ACC112 (cell line): ENCODE results near the gene IMMP2L.

Experiments
- H2AFZ ChIP-seq: fragments of 200-600 bp; sonication (generic); one replicate; pipeline ENCODE4 v1.6.0; 2017; ENCODE audit warnings: antibody characterized with exemption, low read length; ENCODE audit not compliant: unreplicated experiment
- H3K27ac ChIP-seq: fragments of 200-600 bp; sonication (generic); 2 replicates; pipeline ENCODE4 v1.5.1; 2014; ENCODE audit warnings: low read depth, mild to moderate bottlenecking, antibody characterized with exemption, low read length, moderate library complexity
- H3K27me3 ChIP-seq: fragments of 200-600 bp; sonication (generic); 2 replicates; pipeline ENCODE4 v1.6.1; 2014; ENCODE audit warnings: mild to moderate bottlenecking, antibody characterized with exemption, low read length, moderate library complexity, mixed read lengths; ENCODE audit not compliant: insufficient read depth
- H3K36me3 ChIP-seq: fragments of 200-600 bp; sonication (generic); 2 replicates; pipeline ENCODE4 v1.6.1; 2016; ENCODE audit warnings: mild to moderate bottlenecking, antibody characterized with exemption, low read length, moderate library complexity, mixed read lengths; ENCODE audit not compliant: insufficient read depth
- H3K4me1 ChIP-seq: fragments of 200-600 bp; sonication (generic); one replicate; pipeline ENCODE4 v1.6.1; 2016; ENCODE audit warnings: low read length, mixed read lengths; ENCODE audit not compliant: insufficient read depth, unreplicated experiment, control insufficient read depth
- H3K4me3 ChIP-seq: fragments of 200-600 bp; sonication (generic); 2 replicates; pipeline ENCODE4 v1.5.1; 2014; ENCODE audit warnings: mild to moderate bottlenecking, low read depth, low read length
- H3K79me2 ChIP-seq: fragments of 200-600 bp; sonication (generic); one replicate; pipeline ENCODE4 v1.6.0; 2016; ENCODE audit warnings: low read length; ENCODE audit not compliant: control insufficient read depth, unreplicated experiment, insufficient read depth

The IMMP2L gene

DNA sequence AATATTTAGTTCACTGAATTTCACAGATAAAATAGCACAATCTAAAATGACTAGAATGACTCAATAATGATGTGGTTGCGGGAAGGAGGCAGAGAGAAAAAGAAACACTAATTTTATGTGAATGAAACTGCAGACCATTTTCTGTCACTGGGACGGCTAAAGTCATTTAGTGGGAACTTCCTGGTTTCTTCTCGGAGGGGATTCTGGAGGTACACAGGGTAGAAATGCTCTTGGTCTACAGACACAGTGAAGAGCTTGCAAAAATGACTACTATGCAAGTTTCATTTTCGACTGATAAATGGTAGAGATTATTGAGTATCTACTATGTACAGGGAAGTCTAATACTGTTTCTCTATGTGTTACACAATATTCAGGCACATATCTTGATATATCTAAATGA, 534.9 kb downstream of the IMMP2L start:
- Histone ChIP-seq H3K4me3 (no peak overlapping the region), H3K27ac (no peak overlapping the region), H3K79me2 (no peaks in the 10 kb centered on the region), H3K36me3 (no peaks in the 10 kb centered on the region), H2AFZ (no peak overlapping the region), H3K4me1 (peaks cover 25% of the 10 kb centered on the region), H3K27me3 (no peaks in the 10 kb centered on the region)

DNA sequence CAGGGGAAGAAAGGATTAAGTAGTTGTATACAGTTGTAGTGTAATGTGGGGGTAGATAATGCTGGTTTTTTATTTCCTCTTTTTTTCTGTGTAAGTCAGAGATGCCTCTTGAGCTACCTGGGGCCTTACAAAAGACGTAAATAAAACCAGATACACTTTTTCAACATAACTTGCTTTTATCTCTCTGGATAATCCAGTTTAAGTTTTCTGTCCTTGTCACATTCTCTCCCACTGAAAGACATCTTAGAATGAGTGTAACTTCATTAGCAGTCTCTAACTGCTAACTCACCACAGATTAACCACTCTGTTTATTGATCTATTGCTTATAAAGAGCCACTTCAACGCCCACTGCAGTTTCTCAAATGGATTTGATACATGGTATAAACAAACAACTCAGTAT, 535.5 kb downstream of the IMMP2L start:
- Histone ChIP-seq H3K36me3 (no peaks in the 10 kb centered on the region), H3K4me3 (no peak overlapping the region), H3K27me3 (no peaks in the 10 kb centered on the region), H3K79me2 (no peaks in the 10 kb centered on the region), H2AFZ (no peak overlapping the region), H3K27ac (no peak overlapping the region), H3K4me1 (peaks cover 25% of the 10 kb centered on the region)

DNA sequence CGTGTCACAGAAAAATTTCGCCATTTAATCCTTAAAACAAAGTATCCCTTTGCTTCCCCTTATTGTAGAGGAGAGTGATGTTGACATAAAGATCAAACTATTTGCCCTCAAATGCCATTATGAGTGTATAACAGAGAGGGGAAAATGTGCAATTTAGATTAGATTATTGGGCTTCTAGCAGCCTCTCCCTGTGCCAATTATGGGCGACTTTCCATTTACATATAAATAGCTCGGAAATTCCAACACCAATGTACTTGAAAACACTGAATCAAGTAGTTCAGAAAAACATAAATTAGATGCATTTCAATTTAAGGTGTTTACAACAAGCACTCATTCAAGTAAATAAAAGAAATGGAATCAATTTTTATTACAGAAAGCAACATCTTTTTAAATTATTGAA, 535.9 kb downstream of the IMMP2L start:
- H3K4me1 ChIP-seq: peaks cover 25% of the 10 kb centered on the region
- H3K4me3 ChIP-seq: no peak overlapping the region
- no peaks in the 10 kb centered on the region for H3K79me2 ChIP-seq
- H3K36me3 ChIP-seq: no peaks in the 10 kb centered on the region
- H2AFZ ChIP-seq: no peak overlapping the region
- no peaks in the 10 kb centered on the region for H3K27me3 ChIP-seq
- H3K27ac ChIP-seq: no peak overlapping the region

GRCh38 chr7:111025006-111025405, 537.3 kb downstream of the IMMP2L start:
- Histone ChIP-seq H3K27me3 (no peaks in the 10 kb centered on the region), H2AFZ (no peak overlapping the region), H3K79me2 (no peaks in the 10 kb centered on the region), H3K27ac (no peak overlapping the region), H3K36me3 (no peaks in the 10 kb centered on the region), H3K4me3 (no peak overlapping the region), H3K4me1 (peaks cover 19% of the 10 kb centered on the region)

- H3K27me3 ChIP-seq: no peaks in the 10 kb centered on the region
- H3K79me2 ChIP-seq: no peaks in the 10 kb centered on the region
- no peaks in the 10 kb centered on the region for H3K4me1 ChIP-seq
- no peak overlapping the region for H2AFZ ChIP-seq
- no peaks in the 10 kb centered on the region for H3K36me3 ChIP-seq
- no peak overlapping the region for H3K4me3 ChIP-seq
- H3K27ac ChIP-seq: no peak overlapping the region
Observed at GRCh38 chr7:111018960-111019736, 543.1 kb downstream of the IMMP2L start.

- Histone ChIP-seq H3K36me3 (no peaks in the 10 kb centered on the region), H3K27me3 (no peaks in the 10 kb centered on the region), H3K27ac (no peak overlapping the region), H3K4me3 (no peak overlapping the region), H3K79me2 (no peaks in the 10 kb centered on the region), H2AFZ (no peak overlapping the region), H3K4me1 (no peaks in the 10 kb centered on the region)
Observed at GRCh38 chr7:111018447-111018846, 543.8 kb downstream of the IMMP2L start.

DNA sequence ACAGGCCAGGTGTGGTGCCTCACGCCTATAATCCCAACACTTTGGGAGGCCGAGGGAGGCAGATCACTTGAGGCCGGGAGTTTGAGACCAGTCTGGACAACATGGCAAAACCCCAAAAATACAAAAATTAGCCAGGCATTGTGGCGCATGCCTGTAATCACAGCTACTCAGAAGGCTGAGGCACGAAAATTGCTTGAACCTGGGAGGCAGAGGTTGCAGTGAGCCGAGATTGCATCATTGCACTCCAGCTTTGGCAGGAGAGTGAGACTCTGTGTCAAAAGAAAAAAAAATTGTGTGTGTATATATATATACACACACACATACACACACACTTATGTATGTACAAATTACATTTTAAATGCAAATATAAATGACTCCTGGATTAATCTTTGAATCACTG, 548.2 kb downstream of the IMMP2L start:
- H3K4me1 ChIP-seq: peaks cover 14% of the 10 kb centered on the region
- no peaks in the 10 kb centered on the region for H3K27me3 ChIP-seq
- H3K27ac ChIP-seq: no peak overlapping the region
- no peaks in the 10 kb centered on the region for H3K36me3 ChIP-seq
- H3K79me2 ChIP-seq: no peaks in the 10 kb centered on the region
- no peak overlapping the region for H2AFZ ChIP-seq
- no peak overlapping the region for H3K4me3 ChIP-seq

DNA sequence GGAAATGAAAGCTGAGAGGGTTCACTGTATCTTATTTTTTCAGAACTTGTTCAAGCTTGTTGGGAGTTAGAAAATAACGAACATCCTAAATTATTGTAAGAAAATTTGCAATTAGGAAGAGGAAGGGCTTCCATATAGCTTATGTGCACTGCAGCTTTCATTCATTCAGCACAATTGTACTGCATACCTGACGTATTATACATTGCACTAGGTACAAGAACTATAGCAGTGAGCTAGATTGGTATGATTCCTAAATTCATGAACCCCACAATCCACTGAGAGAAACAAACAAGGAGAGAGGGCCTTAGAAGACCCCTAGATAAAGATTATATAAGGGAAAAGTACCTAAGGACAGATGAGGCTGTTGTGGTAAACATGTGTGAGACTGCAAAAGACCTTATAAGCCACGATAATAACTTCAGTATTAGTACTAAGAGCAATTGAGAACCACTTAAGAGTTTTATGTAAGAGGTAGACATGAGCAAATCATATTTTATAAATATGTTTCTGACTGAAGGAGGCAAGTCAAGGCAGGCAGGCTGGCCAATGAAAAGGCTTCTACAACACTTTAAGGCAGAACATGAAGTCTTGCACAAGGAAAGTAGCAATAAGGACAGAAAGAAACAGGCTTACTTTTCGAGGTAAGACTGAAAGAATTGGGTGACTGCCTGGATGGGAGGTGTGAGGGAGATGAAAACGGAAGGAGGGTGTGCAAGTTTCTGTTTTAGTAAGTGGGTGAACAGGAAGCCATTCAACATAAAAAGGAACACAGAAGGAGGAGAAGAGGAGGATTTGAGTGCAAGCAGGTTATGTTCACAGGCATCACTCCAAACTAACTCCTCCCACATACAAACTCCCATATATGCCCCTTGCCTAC, 549.3 kb downstream of the IMMP2L start:
- no peak overlapping the region for H3K27ac ChIP-seq

DNA sequence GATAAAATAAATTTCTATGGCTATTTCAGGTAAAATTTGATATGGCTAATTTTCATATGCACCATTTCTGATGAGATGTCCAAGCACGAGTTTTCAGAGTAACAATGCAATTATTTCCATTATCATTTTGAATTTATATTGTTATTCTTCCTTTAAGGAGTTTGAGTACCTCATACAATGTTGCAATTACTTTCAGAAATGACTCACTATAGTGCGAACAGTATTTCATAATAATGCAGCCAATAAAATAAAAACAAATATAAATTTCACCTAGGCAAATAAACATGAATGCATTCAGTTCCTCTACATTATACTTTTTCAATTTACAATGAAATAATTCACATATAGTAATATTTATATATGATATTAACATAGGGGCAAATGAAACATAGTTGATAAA, 550.1 kb downstream of the IMMP2L start:
- H3K36me3 ChIP-seq: no peaks in the 10 kb centered on the region
- no peak overlapping the region for H2AFZ ChIP-seq
- no peak overlapping the region for H3K4me3 ChIP-seq
- H3K79me2 ChIP-seq: no peaks in the 10 kb centered on the region
- H3K4me1 ChIP-seq: peaks cover 14% of the 10 kb centered on the region
- H3K27me3 ChIP-seq: no peaks in the 10 kb centered on the region
- H3K27ac ChIP-seq: no peak overlapping the region

More for the DNA sequence above, 549.3 kb downstream of the IMMP2L start:
- H3K36me3 ChIP-seq: no peaks in the 10 kb centered on the region
- H3K4me3 ChIP-seq: no peak overlapping the region
- H3K79me2 ChIP-seq: no peaks in the 10 kb centered on the region
- H2AFZ ChIP-seq: no peak overlapping the region
- peaks cover 14% of the 10 kb centered on the region for H3K4me1 ChIP-seq
- H3K27me3 ChIP-seq: no peaks in the 10 kb centered on the region

GRCh38 chr7:111011520-111011919, 550.8 kb downstream of the IMMP2L start:
- Histone ChIP-seq H3K36me3 (no peaks in the 10 kb centered on the region), H3K4me3 (no peak overlapping the region), H2AFZ (no peak overlapping the region), H3K79me2 (no peaks in the 10 kb centered on the region), H3K27ac (no peak overlapping the region), H3K4me1 (peaks cover 14% of the 10 kb centered on the region), H3K27me3 (no peaks in the 10 kb centered on the region)

DNA sequence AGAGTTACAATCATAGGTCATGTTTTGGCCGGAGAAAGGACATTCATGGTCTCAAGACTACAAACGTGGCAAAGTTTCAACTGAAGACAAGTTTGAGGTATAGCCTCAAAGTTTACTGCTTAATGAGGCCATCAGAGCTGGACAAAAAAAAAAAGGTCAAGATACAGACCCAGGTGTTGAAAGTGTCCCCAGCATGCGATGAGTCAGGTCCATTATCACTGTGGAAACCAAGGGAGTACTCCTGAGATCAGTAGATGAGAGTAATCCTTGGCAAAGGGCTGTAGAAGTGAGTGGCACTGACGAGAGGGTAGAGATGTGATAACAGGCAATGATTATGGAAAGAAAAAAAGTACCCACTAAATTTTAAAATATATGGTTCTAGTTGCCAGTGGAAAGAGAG, 551.5 kb downstream of the IMMP2L start:
- no peak overlapping the region for H2AFZ ChIP-seq
- H3K27me3 ChIP-seq: no peaks in the 10 kb centered on the region
- no peaks in the 10 kb centered on the region for H3K79me2 ChIP-seq
- H3K27ac ChIP-seq: no peak overlapping the region
- H3K36me3 ChIP-seq: no peaks in the 10 kb centered on the region
- H3K4me1 ChIP-seq: peaks cover 19% of the 10 kb centered on the region
- no peak overlapping the region for H3K4me3 ChIP-seq
